HG02623 (cell line): ENCODE measurements around the gene RASL12.
"Not testable (repeated sequence)": the region's sequence is repeated elsewhere in the genome, so short reads cannot be mapped to it uniquely, and the experiment has no call there.

Experiments
- ATAC-seq: cut with Tn5 transposase; IDR thresholded peaks from one replicate; pipeline ENCODE4 v1.9.1; 2021; ENCODE audit warnings: moderate library complexity; ENCODE audit not compliant: unreplicated experiment

The RASL12 gene

GRCh38 chr15:65032801-65033537 lies 34.8 kb downstream of the RASL12 start:
- no peak for ATAC-seq

- no peak for ATAC-seq
Measured at GRCh38 chr15:65029736-65030208, 38.0 kb downstream of the RASL12 start.

GRCh38 chr15:65028921-65029735 lies 38.7 kb downstream of the RASL12 start, which contains the start of gene MTFMT:
Gene MTFMT, minus strand, starts transcription at chr15:65029639. Its CDS starts 26 bp downstream, at chr15:65029613.
- ATAC-seq, result peak; percentile 82

GRCh38 chr15:65028338-65028737 lies 39.5 kb downstream of the RASL12 start:
- no peak for ATAC-seq

- ATAC-seq, result no peak
Measured at GRCh38 chr15:65027593-65027992, 40.2 kb downstream of the RASL12 start.

GRCh38 chr15:65026756-65027155 lies 41.0 kb downstream of the RASL12 start:
- no peak for ATAC-seq

GRCh38 chr15:65021488-65021887 lies 46.3 kb downstream of the RASL12 start:
- no peak for ATAC-seq

GRCh38 chr15:65020419-65020818 lies 47.4 kb downstream of the RASL12 start:
- no peak for ATAC-seq

- not testable (repeated sequence) for ATAC-seq
Measured at GRCh38 chr15:65011198-65011597, 56.6 kb downstream of the RASL12 start.

- ATAC-seq, result no peak
Measured at GRCh38 chr15:65008983-65009382, 58.8 kb downstream of the RASL12 start.

- ATAC-seq, result no peak
Measured at GRCh38 chr15:65006876-65007275, 60.9 kb downstream of the RASL12 start.

- no peak for ATAC-seq
Measured at GRCh38 chr15:65004993-65005392, 62.8 kb downstream of the RASL12 start.
